ENCODE measurements around the gene ZNF785.

DNA sequence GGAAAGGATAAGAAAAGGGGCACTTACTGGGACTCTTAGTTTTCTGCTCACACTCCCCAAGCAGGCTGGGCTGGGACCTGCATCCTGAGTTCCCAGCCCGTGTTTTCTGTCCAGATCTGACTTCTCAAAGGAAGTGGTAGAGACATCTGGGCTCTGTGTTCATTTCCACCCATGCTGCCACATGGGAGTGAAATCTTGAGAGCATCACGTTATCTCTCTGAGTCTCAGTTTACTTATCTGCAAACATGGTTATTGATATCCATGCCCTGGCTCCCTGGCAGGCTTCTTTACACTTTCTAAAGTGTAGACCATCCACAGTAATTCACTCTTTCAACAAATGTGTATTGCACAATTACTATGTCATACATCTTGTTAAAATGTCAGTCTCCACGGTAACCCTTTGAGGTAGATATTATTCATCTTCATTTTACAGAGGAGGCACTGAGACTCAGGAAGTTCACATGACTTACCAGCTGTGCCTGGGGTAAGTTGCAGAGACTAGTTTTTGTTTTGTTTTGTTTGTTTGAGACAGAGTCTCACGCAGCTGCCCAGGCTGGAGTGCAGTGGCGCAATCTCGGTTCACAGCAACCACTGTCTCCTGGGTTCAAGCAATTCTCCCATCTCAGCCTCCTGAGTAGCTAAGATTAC lies 17.4 kb downstream of the ZNF785 start:
- TF ChIP-seq EZH2 (IDR thresholded peaks at IDR 0.05) (no peak), POLR2AphosphoS5 (IDR thresholded peaks at IDR 0.05; ENCODE audit: borderline replicate concordance, low read depth, low read length) (no peak), FOXP2 (optimal IDR thresholded peaks at IDR 0.05; ENCODE audit: control extremely low read depth, extremely low read length, insufficient read depth) (no peak)

Measured in SK-N-MC (cell line).